K562 (cell line): ENCODE data around the gene KCNA10. TPM values are rescaled to one million over a fixed set of nuclear protein-coding genes. Genes with fewer than 3 reads are reported as not detected.
A peak's percentile ranks its signal among the peaks of the same experiment; 100 is the strongest.

Experiments used
- AFF1 ChIP-seq, 2 experiments: fragments of 450-650 bp; IDR thresholded peaks; 2 replicates each; pipeline ENCODE4 v1.6.1; 2018; ENCODE audit warnings: mild to moderate bottlenecking in 2 of 2, low read depth in 1 of 2; ENCODE audit not compliant: partially characterized antibody in 2 of 2
- CEBPZ ChIP-seq: fragments of 150-350 bp; IDR thresholded peaks from 2 replicates; pipeline ENCODE4 v1.6.1; 2014; ENCODE audit warnings: low read depth, mild to moderate bottlenecking, low read length, borderline replicate concordance
- CREB1 ChIP-seq, 2 experiments: sonication (generic) in 1 of 2; formaldehyde crosslinking in 1 of 2; IDR thresholded peaks; 2 replicates each; pipeline versions ENCODE4 v1.6.1 to v1.8.0; 2012 to 2022; ENCODE audit warnings: inconsistent platforms in 1 of 2, mild to moderate bottlenecking in 1 of 2, missing genetic modification reagents in 1 of 2, moderate library complexity in 1 of 2
- DLX4 ChIP-seq: fragments of 250-450 bp; sonication (Bioruptor Pico); IDR thresholded peaks from 2 replicates; pipeline ENCODE4 v1.6.1; 2021; ENCODE audit warnings: mild to moderate bottlenecking
- DMBX1 ChIP-seq: fragments of 250-450 bp; sonication (Bioruptor Pico); IDR thresholded peaks from 2 replicates; pipeline ENCODE4 v1.8.0; 2022; ENCODE audit warnings: inconsistent platforms, mild to moderate bottlenecking, moderate library complexity, borderline replicate concordance
- DPF2 ChIP-seq: fragments of 450-650 bp; IDR thresholded peaks from 2 replicates; pipeline ENCODE4 v1.6.1; 2016
- KLF6 ChIP-seq: fragments of 250-450 bp; sonication (Bioruptor Pico); IDR thresholded peaks from 2 replicates; pipeline ENCODE4 v1.4.0; 2020; ENCODE audit warnings: mild to moderate bottlenecking, moderate library complexity, borderline replicate concordance
- MTF1 ChIP-seq: fragments of 250-450 bp; sonication (Bioruptor Pico); IDR thresholded peaks from 2 replicates; pipeline ENCODE4 v1.9.0; 2021; ENCODE audit warnings: moderate library complexity, mild to moderate bottlenecking, inconsistent platforms, borderline replicate concordance
- RCOR1 ChIP-seq, 2 experiments: IDR thresholded peaks; 2 replicates each; pipeline ENCODE4 v1.6.1; 2012; ENCODE audit warnings: low read depth in 2 of 2, low read length in 2 of 2, borderline replicate concordance in 1 of 2, improper control_type of control experiment in 1 of 2
- SPI1 ChIP-seq: IDR thresholded peaks from 2 replicates; pipeline ENCODE4 v1.6.1; 2011; ENCODE audit warnings: low read depth, low read length, control low read depth, borderline replicate concordance
- TBL1XR1 ChIP-seq, 2 experiments: IDR thresholded peaks; 2 replicates each; pipeline ENCODE4 v1.6.1; 2012; ENCODE audit warnings: improper control_type of control experiment in 2 of 2, low read length in 2 of 2, mild to moderate bottlenecking in 1 of 2
- UBTF ChIP-seq, 2 experiments: IDR thresholded peaks; 2 replicates each; pipeline ENCODE4 v1.6.1; 2012; ENCODE audit warnings: improper control_type of control experiment in 2 of 2, low read depth in 2 of 2, low read length in 2 of 2, borderline replicate concordance in 1 of 2
- ZNF586 ChIP-seq: fragments of 450-650 bp; formaldehyde crosslinking; conservative IDR thresholded peaks from 2 replicates; pipeline ENCODE4 v1.4.0; 2020; ENCODE audit warnings: mild to moderate bottlenecking, moderate library complexity
- ZNF696 ChIP-seq: fragments of 250-450 bp; sonication (Bioruptor Pico); conservative IDR thresholded peaks from 2 replicates; pipeline ENCODE4 v1.4.0; 2020; ENCODE audit warnings: mild to moderate bottlenecking, moderate library complexity
- polyA plus RNA-seq, 8 experiments: library from polyadenylated mRNA; depleted of rRNA in 4 of 8; stranded (reverse) in 5 of 8; unstranded in 3 of 8; fragments of >200 nt; fragmentation: Nextera tagmentation in 2 of 8; fragmentation: Illumina TruSeq in 1 of 8; extraction: Ambion mirVana in 2 of 8; extraction: Trizol in 1 of 8; gene quantifications; 2 replicates each; pipeline versions ENCODE4 v1.2.1 to v1.2.3, GENCODE V29; 2011 to 2014; ENCODE audit warnings: inconsistent platforms in 1 of 8, missing spikeins in 1 of 8
- total RNA-seq, 7 experiments: library from RNA; depleted of rRNA in 6 of 7; stranded (reverse); fragments of >200 nt in 6 of 7; fragmentation: Illumina TruSeq in 2 of 7; extraction: Trizol in 2 of 7; gene quantifications; 2 replicates each; pipeline versions ENCODE4 v1.2.1 to v1.2.3, GENCODE V29; 2011 to 2021; ENCODE audit warnings: low replicate concordance in 1 of 7

The KCNA10 gene
- total and polyA plus RNA-seq, 9 of the 15 experiments (the other 6 are each of a cell fraction or from before 2014, with no cell fraction given): not detected

- peak in 1 of 2 experiments; percentile 91 for TF ChIP-seq AFF1 (IDR thresholded peaks at IDR 0.05; ENCODE audit: low read depth in 1 of 2, partially characterized antibody in 2 of 2)
- no peak for TF ChIP-seq DLX4
- no peak for TF ChIP-seq UBTF (IDR thresholded peaks at IDR 0.05; ENCODE audit: borderline replicate concordance in 1 of 2, low read depth in 2 of 2, low read length in 2 of 2)
- peak in 1 of 2 experiments; percentile 31; a peak in 1 of 4 replicates for TF ChIP-seq RCOR1 (IDR thresholded peaks at IDR 0.05; ENCODE audit: borderline replicate concordance in 1 of 2, low read depth in 2 of 2, low read length in 2 of 2)
- no peak; the same call in 1 of the 2 replicates for TF ChIP-seq DMBX1 (CRISPR knock-in tag)
- TF ChIP-seq CEBPZ: no peak
- TF ChIP-seq ZNF696 (CRISPR knock-in tag): no peak
- no peak for TF ChIP-seq ZNF586 (CRISPR knock-in tag)
- no peak for TF ChIP-seq CREB1 (IDR thresholded peaks at IDR 0.05)
- no peak for TF ChIP-seq CREB1 (CRISPR knock-in tag; IDR thresholded peaks at IDR 0.05)
- TF ChIP-seq MTF1 (CRISPR knock-in tag): no peak
- no peak for TF ChIP-seq TBL1XR1 (IDR thresholded peaks at IDR 0.05; ENCODE audit: low read length in 2 of 2)
- peak; percentile 38; the same call in 1 of the 2 replicates for TF ChIP-seq SPI1
- TF ChIP-seq DPF2: no peak
- no peak for TF ChIP-seq KLF6
These were observed 23.8 kb upstream of the KCNA10 start (continued) for GRCh38 chr1:110542725-110543124.
